AG09319 (cell line): ENCODE measurements around the gene GGT7.
"Not testable (repeated sequence)": the region's sequence is repeated elsewhere in the genome, so short reads cannot be mapped to it uniquely, and the experiment has no call there.

ENCODE experiments used
- DNase-seq: peaks from one replicate; pipeline ENCODE4 v3.0.0-alpha.2; 2010; ENCODE audit warnings: low read depth; ENCODE audit errors: extremely low read depth
- TF ChIP-seq, protein P1 (sequence below): IDR thresholded peaks from 2 replicates; pipeline ENCODE4 v1.5.1; 2011; ENCODE audit warnings: low read depth, mild to moderate bottlenecking, inconsistent platforms, low read length, moderate library complexity

GGT7 gene

DNA sequence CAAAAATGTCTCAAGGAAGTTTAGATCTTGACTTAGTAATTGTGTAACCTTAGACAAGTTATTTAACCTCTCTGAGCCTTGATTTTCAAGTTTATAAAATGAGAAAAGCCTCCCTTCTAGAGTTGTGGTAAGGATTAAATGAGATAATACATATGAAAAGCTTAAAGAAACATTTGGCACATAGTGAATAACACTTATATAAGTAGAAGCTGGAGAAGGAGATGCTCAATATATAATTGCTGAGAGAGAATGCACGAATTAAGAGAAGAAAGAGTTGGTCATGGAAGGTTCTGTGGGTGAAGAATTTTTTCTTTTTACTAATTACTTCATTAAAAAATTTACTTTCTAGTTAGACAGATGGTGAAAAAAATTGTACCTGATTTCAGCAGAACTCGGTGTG lies 9.0 kb upstream of the GGT7 start:
- DNase-seq: no peak
- TF ChIP-seq, protein P1, sequence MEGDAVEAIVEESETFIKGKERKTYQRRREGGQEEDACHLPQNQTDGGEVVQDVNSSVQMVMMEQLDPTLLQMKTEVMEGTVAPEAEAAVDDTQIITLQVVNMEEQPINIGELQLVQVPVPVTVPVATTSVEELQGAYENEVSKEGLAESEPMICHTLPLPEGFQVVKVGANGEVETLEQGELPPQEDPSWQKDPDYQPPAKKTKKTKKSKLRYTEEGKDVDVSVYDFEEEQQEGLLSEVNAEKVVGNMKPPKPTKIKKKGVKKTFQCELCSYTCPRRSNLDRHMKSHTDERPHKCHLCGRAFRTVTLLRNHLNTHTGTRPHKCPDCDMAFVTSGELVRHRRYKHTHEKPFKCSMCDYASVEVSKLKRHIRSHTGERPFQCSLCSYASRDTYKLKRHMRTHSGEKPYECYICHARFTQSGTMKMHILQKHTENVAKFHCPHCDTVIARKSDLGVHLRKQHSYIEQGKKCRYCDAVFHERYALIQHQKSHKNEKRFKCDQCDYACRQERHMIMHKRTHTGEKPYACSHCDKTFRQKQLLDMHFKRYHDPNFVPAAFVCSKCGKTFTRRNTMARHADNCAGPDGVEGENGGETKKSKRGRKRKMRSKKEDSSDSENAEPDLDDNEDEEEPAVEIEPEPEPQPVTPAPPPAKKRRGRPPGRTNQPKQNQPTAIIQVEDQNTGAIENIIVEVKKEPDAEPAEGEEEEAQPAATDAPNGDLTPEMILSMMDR: no peak

DNA sequence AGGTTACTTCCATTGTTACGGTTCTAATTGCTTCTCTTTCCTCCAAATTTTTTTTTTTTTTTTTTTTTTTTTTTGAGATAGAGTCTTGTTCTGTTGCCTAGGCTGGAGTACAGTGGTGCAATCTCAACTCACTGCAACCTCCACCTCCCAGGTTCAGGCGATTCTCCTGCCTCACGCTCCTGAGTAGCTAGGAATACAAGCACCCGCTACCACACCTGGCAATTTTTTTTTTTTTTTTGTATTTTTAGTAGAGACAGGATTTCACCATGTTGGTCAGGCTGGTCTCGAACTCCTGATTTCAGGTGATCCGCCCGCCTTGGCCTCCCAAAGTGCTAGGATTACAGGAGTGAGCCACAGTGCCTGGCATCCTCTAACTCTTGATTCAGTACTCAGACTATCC lies 8.3 kb upstream of the GGT7 start:
- not testable (repeated sequence) for DNase-seq

DNA sequence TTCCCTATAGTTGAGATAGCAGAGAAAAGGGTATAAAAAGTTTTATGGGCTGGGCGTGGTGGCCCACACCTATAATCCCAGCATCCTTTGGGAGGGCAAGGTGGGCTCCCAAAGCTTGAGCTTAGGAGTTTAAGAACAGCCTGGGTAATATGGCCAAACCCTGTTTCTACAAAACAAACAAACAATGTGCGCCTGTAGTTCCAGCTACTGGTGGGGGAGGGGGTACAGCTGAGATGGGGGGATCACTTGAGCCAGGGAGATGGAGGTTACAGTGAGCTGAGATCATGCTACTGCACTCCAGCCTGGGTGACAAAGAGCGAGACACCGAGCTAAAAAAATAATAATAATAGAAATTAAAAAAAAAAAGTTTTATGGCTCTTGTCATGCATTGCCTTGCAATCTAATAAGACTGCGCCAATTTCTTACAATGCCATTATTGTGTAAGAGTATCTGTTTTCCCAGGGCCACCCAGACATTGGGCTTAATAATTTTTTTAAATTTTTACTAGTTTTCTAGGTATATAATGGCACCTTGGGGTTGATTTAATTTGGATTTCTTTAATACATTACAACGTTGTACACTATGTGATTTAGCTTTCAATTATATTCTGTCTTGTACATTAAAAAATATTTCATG lies 7.7 kb upstream of the GGT7 start:
- TF ChIP-seq, protein P1: no peak
- DNase-seq: no peak

DNA sequence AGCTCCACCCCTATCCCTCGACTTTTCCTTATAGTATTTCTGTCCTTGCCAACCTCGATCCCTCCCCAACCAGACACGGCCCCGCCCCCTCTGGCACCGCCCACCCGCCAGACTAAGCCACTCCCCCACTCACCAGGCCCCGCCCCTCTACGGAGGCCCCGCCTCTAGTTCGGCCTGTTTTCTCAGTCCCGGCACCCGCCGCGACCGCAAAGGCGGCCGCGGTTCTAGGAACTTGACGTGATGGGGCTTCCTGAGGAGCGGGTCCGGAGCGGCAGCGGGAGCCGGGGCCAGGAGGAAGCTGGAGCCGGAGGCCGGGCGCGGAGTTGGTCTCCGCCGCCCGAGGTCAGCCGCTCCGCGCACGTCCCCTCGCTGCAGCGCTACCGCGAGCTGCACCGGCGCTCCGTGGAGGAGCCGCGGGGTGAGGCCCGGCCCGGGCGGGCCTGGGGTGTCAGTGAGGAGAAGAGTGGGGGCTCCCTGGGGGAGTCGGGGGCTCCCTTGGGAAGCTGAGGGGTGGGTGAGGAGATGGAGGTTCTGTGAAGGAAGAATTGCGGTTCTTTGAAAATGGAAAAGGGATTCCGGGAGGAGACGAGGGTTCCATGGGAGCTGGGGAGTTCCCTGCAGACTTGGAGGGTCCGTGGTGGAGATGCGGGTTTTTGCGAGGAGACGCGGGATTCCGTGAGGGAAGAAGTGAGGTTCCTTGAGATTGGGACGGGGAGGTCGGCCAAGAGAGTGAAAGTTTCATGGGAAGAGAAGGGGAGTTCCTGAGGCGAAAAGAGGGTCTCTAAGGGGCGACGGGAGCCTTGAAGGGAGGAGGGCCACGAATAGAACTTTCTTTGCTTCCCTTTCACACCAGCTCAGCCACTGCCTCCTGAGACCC lies 4.0 kb upstream of the GGT7 start, which contains the start of gene ACSS2:
Gene ACSS2, plus strand, starts transcription at position 207 of the 877 bp plus-strand sequence. Its CDS starts 34 bp downstream, at position 241.
- TF ChIP-seq, protein P1: no peak
- no peak for DNase-seq

DNA sequence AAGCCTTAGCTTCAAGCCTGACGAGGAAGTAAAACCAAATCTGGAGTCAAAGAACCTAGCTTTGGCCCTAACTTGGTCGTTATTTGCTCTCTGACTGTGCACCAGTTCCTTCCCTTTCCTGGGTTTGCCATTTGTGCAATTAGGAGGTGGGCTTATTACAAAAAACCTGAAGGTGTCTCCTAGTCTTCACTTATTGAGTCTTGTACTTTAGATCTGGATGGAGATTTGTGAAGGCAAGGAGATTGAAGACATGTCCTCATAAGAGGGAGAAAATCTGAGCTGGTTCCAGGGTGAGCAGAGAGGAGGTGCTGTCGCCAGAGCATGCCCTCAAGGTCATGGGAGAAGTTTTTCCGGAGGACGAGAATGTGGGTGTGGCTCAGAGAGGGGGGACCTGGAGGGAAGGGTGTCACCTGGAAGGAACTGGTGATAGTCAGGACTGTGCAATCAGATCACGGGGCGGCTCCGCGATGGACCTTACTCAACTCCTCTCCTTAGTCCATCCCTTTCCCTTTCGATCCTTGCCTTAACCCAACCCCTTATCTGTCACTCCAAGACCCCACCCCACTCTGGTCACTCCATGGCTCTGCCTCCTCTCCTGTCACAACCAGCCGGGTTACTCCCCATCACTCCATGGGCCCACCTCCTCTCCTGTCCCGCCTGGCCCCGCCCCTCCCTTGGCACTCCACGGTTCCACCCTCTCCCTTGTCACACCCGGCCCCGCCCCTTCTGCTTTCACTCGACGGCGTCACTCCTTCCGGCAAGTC lies 3.2 kb upstream of the GGT7 start:
- TF ChIP-seq, protein P1: peak; percentile 26
- peak; percentile 98 for DNase-seq

DNA sequence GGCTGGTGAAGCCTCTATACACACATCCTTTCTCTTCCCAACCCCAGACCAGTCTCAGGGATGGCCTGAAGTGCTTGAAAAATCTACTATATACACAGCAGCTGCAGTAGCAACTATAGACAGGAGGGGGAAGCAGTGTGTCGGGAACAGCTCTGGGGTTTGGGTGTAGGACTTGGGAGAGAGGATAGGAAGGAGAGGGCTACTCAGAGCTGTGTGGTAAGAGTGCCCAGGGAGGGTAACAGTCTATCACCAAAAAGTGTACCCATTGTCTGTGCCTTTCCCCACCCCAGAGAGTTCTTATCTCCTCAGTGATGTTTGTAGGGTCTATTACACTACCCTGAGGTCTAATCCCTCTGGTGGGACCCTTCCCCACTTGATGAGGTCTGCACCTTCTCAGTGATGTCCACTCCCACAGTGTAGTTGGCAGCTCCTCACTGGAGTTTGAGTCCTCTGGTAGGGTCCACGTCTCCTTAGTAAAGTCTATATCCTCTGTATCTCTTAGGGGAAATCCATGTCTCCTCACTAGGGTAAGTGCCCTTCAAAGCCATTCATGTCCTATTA lies 1.5 kb upstream of the GGT7 start:
- peak; percentile 77 for DNase-seq
- TF ChIP-seq, protein P1: peak; percentile 96

DNA sequence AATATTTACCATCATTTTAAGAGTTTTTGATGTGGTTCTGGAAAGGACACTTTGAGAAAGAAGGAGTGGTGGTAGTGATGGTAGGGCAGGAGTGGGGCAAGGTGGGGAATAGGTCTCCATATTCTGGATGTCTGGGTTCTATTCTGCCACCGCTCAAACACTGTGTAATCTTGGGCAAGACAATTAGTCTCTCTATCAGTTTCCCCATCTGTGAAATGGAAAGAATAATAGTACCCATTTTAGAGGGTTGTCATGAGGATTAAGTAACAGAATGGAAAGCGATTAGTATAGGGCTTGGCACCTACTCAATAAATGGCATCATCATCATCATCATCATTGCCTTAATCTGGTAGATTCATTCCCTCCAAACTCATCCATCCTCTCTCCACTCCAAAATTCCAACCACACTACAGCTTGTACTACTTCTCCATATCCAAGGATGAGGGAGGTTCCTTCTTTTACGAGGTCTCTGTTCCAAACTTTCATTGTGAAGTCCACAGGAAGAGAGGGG lies 982 bp upstream of the GGT7 start:
- no peak for DNase-seq
- TF ChIP-seq, protein P1: no peak
